Measurements from ENCODE around the gene ADORA1.

Gene ADORA1

GRCh38 chr1:203095061-203095690, 32.4 kb upstream of the ADORA1 start:
- H3K4me3 ChIP-seq (ENCODE audit: low read depth, low read length): no peak overlapping the region
- no peak for TF ChIP-seq CTCF (IDR thresholded peaks at IDR 0.05; ENCODE audit: low read depth, low read length)

DNA sequence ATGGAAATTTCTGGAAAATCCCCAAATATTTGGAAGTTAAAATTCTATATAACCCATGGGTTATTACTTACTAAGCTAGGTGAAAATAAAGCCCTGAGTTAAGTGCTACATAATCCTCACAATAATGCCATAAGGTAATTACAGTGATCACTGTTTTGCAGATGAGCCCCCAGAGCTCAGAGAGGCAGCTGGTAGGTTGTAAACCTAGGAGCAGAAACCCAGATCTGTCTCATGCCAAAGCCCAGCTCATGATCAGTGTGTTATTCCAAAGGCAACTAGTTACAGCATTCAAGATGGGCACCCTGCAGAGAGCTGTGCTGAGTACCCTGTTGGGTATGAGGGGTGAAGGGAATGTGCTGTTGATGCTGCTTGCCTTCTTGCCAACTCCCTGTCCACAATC, 31.0 kb upstream of the ADORA1 start:
- H3K4me3 ChIP-seq (ENCODE audit: low read depth, low read length): no peak overlapping the region
- TF ChIP-seq CTCF (IDR thresholded peaks at IDR 0.05; ENCODE audit: low read depth, low read length): no peak

GRCh38 chr1:203097001-203097400, 30.5 kb upstream of the ADORA1 start:
- TF ChIP-seq CTCF (IDR thresholded peaks at IDR 0.05; ENCODE audit: low read depth, low read length): no peak
- H3K4me3 ChIP-seq (ENCODE audit: low read depth, low read length): no peak overlapping the region

DNA sequence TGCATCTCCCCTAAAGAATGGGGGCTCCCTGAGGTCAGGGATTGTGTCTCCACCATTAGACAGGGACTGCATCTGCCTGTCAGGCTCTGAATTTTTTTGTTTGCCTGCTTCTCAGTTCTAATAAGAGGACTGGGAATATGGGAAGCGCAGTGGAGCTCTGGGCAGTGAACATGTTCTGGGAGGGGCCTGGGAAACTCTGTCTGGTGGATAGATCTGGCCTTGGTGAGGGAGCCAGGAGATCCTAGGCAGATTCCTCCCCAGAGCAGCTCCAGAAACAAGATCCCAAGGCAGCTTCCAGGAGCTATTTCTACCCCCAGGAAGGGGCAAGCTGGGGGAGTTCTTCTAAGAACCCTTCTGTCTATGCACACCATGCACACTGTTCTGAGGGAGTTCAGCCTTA, 29.1 kb upstream of the ADORA1 start:
- TF ChIP-seq CTCF (IDR thresholded peaks at IDR 0.05; ENCODE audit: low read depth, low read length): no peak
- H3K4me3 ChIP-seq (ENCODE audit: low read depth, low read length): no peak overlapping the region

DNA sequence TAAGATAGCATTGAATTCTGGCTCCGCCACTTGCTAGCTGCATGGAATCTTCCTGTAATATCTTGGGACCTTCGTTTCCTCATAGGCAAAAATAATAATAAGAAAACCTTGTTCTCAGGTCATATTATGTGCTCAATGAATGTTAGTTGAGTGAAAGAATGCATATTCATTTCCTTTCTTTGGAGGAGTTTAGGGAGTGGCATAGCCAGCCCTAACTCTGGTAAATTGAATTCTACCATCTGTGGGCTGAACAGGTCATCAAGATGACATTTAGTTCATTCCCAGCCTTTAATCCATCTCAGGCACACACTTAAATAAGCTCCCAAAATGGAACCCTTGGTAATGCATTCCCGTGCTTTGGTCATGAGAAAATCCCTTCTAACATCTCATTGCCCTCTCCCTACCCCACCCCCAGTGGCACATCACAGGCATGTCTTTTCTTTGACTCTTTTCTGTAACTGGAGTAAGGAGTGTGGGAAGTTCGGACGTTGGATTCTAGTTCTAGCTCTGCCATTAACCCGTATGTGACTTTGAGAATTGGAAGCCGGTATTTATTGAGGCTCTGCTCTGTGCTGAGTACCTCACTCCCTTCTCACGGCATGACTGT, 28.5 kb upstream of the ADORA1 start:
- no peak for TF ChIP-seq CTCF (IDR thresholded peaks at IDR 0.05; ENCODE audit: low read depth, low read length)
- H3K4me3 ChIP-seq (ENCODE audit: low read depth, low read length): no peak overlapping the region

DNA sequence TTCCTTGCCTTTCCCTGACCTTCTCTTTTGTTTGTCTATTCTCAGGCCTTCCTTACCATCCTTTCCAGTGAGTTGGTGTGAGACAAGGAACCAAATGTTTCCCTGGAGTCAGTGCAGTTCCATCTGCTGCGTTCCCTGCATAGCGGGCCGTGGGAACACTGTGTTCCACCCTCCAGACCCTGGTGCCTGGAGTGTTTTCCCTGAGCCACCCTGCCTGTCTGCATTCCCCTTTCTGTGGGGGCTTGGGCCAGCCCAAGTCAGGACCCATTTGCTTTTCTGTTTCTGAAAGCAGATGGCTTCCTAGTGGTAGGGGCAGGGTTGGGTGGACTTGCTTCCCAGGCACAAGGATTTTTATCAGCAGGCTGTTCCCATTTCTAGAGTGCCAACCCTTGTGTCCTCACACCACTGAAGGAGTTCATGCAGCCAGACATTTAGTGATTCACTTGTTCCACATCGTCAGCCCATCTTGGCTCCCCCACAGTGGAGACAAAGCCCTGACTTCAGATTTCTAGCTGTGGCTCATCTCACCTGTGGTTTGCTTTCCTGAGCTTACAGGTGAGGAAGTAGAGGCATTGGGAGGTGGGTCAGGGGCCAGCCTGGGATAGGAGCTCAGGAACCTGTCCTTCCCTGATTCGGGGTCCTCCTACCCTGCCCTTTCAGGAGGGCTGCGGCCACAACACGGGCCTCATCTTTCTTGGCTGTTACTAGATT, 27.6 kb upstream of the ADORA1 start:
- TF ChIP-seq CTCF (IDR thresholded peaks at IDR 0.05; ENCODE audit: low read depth, low read length): no peak
- H3K4me3 ChIP-seq (ENCODE audit: low read depth, low read length): no peak overlapping the region

DNA sequence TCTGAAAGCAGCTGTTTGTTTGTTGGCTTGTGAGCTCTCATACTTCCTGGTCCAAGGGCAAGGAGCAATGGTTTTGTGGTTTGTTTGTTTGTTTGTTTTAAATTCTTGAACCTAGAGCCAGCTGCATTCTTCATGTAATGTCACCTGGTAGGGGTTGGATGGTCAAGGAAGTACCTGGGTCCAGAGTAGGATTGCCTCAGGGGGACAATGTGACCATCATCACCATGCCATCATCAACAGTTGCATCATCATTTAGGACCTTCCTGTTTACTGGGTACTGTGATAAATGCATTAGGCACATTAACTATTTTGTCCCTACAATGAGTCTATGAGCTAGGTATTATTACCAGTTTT, 27.0 kb upstream of the ADORA1 start:
- TF ChIP-seq CTCF (IDR thresholded peaks at IDR 0.05; ENCODE audit: low read depth, low read length): no peak
- no peak overlapping the region for H3K4me3 ChIP-seq (ENCODE audit: low read depth, low read length)
